ENCODE results near the gene MALAT1. TPM values are rescaled to one million over a fixed set of nuclear protein-coding genes. Genes with fewer than 3 reads are reported as not detected.
A peak's percentile ranks its signal among the peaks of the same experiment; 100 is the strongest.
"Not testable (repeated sequence)": the region's sequence is repeated elsewhere in the genome, so short reads cannot be mapped to it uniquely, and the experiment has no call there.

The MALAT1 gene
- total and polyA plus RNA-seq, 7 donors, result 102 to 11,376 (median 3,071) TPM

- 90 to 97% (median 91%) methylated on average over 7 of the region's 7 CpGs for WGBS, 3 donors
- not testable (repeated sequence) for H3K27me3 ChIP-seq (ENCODE audit: insufficient read depth in 3 of 3, low read length in 2 of 3); H3K4me3 ChIP-seq; H3K9me3 ChIP-seq; DNase-seq; ATAC-seq; H3K27ac ChIP-seq
- Histone ChIP-seq H3K4me1 (peaks cover 17% of the 10 kb centered on the region), H3K36me3 (ENCODE audit: insufficient read depth in 1 of 2, low read depth in 1 of 2) (peaks cover 0 to 26% of the 10 kb centered on the region in 2 donors)
- intact Hi-C loops (cut with DNase I), result loop anchor here in 1 of 2 donors (5.0 kb wide), 1 partner anchor 166 kb away; no protein-coding TSS in a partner anchor
Measured at GRCh38 chr11:65523631-65523968, 24.8 kb downstream of the MALAT1 start.

DNA sequence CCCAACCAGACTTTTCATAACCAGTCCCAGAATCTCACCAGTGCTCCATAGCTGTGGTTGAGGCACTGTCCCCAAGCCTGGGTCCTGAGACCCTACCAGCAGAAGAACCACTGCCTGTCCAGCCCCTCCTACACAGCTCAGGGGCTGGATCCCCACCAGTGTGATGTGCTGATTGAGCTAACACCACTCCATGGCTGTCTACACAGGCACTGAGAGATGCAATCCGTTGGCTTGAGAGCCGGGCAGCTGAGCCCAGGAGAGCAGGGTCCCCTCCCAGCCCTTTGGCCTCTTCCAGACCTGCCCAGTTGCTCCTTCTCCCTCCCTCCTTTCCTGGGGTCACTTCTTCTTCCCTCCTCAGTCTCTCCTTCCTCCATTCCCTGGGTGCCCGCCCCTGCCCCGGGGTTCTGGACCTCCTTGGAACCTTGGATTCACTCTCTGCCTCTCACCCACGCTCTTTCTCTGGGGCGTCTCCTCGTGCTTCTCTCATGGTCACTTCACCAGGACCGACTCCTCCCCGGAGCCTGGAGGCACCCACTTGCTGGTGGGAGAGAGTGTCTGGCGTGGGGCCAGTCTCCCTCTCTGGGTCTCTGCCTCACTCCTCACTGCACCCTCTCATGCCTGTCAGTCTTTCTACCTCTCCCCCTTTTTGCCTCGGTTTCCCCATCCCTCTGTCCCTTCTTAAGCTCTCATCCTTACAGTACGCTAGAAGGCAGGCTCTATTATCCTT is 25.3 kb downstream of the MALAT1 start:
- no peaks in the 10 kb centered on the region for H3K9me3 ChIP-seq
- TF ChIP-seq, protein P1, sequence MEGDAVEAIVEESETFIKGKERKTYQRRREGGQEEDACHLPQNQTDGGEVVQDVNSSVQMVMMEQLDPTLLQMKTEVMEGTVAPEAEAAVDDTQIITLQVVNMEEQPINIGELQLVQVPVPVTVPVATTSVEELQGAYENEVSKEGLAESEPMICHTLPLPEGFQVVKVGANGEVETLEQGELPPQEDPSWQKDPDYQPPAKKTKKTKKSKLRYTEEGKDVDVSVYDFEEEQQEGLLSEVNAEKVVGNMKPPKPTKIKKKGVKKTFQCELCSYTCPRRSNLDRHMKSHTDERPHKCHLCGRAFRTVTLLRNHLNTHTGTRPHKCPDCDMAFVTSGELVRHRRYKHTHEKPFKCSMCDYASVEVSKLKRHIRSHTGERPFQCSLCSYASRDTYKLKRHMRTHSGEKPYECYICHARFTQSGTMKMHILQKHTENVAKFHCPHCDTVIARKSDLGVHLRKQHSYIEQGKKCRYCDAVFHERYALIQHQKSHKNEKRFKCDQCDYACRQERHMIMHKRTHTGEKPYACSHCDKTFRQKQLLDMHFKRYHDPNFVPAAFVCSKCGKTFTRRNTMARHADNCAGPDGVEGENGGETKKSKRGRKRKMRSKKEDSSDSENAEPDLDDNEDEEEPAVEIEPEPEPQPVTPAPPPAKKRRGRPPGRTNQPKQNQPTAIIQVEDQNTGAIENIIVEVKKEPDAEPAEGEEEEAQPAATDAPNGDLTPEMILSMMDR (IDR thresholded peaks at IDR 0.05), result no peak
- 24 to 27% (median 25%) methylated on average over 11 to 12 of the region's 12 CpGs for WGBS, 3 donors
- peaks cover 17% of the 10 kb centered on the region for H3K4me1 ChIP-seq
- intact Hi-C loops (cut with DNase I), result loop anchor here in 1 of 2 donors (5.0 kb wide), 1 partner anchor 167 kb away; no protein-coding TSS in a partner anchor
- peaks cover 0 to 31% of the 10 kb centered on the region in 2 donors for H3K36me3 ChIP-seq (ENCODE audit: insufficient read depth in 1 of 2, low read depth in 1 of 2)
- H3K27me3 ChIP-seq (ENCODE audit: insufficient read depth in 3 of 3, low read length in 2 of 3), result no peaks in the 10 kb centered on the region
- H3K27ac ChIP-seq, result peak overlapping the region; percentile 60
- DNase-seq (peak in 1 of 2 donors; percentile 75), ATAC-seq (peak; percentile 14 to 43 (median 16))
- peak overlapping the region; percentile 56 for H3K4me3 ChIP-seq

- TF ChIP-seq, protein P1 (IDR thresholded peaks at IDR 0.05), result no peak
- ATAC-seq, result peak; percentile 91 to 97 (median 94)
- Histone ChIP-seq H3K27me3 (ENCODE audit: insufficient read depth in 3 of 3, low read length in 2 of 3) (no peaks in the 10 kb centered on the region), H3K4me1 (peaks cover 17% of the 10 kb centered on the region), H3K9me3 (no peaks in the 10 kb centered on the region), H3K36me3 (ENCODE audit: insufficient read depth in 1 of 2, low read depth in 1 of 2) (peaks cover 0 to 39% of the 10 kb centered on the region in 2 donors), H3K4me3 (peak within 1 kb of the TSS; percentile 100), H3K27ac (peak within 1 kb of the TSS; percentile 98)
- intact Hi-C loops (cut with DNase I), result loop anchor here in 1 of 2 donors (5.0 kb wide), 1 partner anchor 168 kb away; no protein-coding TSS in a partner anchor
- DNase-seq, result peak; percentile 81 to 90
- WGBS, 3 donors, result 0 to 1% (median 0%) methylated on average over 38 to 80 of the region's 82 CpGs
Measured at GRCh38 chr11:65524741-65525545, 26.1 kb downstream of the MALAT1 start, which contains the start of gene SCYL1. SCYL1 (plus strand) TSS chr11:65525083; CDS start chr11:65525154, 71 bp downstream.

DNA sequence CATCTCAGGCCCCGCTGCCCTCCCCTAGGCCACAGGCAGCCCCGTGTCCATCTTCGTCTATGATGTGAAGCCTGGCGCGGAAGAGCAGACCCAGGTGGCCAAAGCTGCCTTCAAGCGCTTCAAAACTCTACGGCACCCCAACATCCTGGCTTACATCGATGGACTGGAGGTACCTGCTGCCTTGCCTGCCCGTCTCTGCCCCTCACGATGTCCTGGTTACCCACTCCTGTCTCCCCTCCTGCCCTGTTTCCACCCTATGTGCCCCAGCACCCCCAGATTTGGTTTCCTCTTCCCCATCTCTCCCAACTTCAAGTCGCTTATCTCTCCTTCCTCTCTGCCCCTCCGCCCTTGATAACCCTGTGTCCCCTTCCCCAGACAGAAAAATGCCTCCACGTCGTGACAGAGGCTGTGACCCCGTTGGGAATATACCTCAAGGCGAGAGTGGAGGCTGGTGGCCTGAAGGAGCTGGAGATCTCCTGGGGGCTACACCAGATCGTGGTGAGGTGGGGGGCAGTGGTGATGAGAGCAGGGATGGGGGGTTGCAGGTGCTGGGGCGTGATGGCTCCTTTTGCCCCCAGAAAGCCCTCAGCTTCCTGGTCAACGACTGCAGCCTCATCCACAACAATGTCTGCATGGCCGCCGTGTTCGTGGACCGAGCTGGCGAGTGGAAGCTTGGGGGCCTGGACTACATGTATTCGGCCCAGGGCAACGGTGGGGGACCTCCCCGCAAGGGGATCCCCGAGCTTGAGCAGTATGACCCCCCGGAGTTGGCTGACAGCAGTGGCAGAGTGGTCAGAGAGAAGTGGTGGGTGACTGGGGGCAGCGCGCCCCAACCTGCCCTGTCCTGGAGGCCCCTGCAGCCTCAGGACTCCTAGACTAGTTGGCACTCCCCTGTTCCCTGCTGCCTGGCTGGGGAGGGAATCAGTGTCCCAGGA is 27.0 kb downstream of the MALAT1 start:
- Histone ChIP-seq H3K4me3 (peak overlapping the region; percentile 100), H3K36me3 (ENCODE audit: insufficient read depth in 1 of 2, low read depth in 1 of 2) (peaks cover under 1 to 46% of the 10 kb centered on the region in 2 donors), H3K27me3 (ENCODE audit: insufficient read depth in 3 of 3, low read length in 2 of 3) (no peaks in the 10 kb centered on the region), H3K4me1 (peaks cover 17% of the 10 kb centered on the region), H3K27ac (peak overlapping the region; percentile 98), H3K9me3 (no peaks in the 10 kb centered on the region)
- 47 to 50% (median 47%) methylated on average over 29 to 31 of the region's 31 CpGs for WGBS, 3 donors
- intact Hi-C loops (cut with DNase I), result no loop called here
- DNase-seq (peak in 1 of 2 donors; percentile 55), ATAC-seq (no peak)
- TF ChIP-seq, protein P1 (IDR thresholded peaks at IDR 0.05), result no peak
